Hematopoietic multipotent progenitor cell treated with erythropoietin and hydrocortisone succinate and interleukin-3 and kit ligand, for 8 days (in vitro differentiated cells): Measurements from ENCODE around the gene CENPI.
"Not testable (repeated sequence)": the region's sequence is repeated elsewhere in the genome, so short reads cannot be mapped to it uniquely, and the experiment has no call there.

Source experiments
- DNase-seq: peaks from one replicate; pipeline ENCODE4 v3.0.0-alpha.2; 2015

Gene CENPI, protein sequence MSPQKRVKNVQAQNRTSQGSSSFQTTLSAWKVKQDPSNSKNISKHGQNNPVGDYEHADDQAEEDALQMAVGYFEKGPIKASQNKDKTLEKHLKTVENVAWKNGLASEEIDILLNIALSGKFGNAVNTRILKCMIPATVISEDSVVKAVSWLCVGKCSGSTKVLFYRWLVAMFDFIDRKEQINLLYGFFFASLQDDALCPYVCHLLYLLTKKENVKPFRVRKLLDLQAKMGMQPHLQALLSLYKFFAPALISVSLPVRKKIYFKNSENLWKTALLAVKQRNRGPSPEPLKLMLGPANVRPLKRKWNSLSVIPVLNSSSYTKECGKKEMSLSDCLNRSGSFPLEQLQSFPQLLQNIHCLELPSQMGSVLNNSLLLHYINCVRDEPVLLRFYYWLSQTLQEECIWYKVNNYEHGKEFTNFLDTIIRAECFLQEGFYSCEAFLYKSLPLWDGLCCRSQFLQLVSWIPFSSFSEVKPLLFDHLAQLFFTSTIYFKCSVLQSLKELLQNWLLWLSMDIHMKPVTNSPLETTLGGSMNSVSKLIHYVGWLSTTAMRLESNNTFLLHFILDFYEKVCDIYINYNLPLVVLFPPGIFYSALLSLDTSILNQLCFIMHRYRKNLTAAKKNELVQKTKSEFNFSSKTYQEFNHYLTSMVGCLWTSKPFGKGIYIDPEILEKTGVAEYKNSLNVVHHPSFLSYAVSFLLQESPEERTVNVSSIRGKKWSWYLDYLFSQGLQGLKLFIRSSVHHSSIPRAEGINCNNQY

GRCh38 chrX:101097546-101098453 is at the start of gene CENPI:
CENPI (plus strand) TSS chrX:101098204; CDS start chrX:101101071, 2,867 bp downstream.
- DNase-seq, result peak; percentile 93

DNA sequence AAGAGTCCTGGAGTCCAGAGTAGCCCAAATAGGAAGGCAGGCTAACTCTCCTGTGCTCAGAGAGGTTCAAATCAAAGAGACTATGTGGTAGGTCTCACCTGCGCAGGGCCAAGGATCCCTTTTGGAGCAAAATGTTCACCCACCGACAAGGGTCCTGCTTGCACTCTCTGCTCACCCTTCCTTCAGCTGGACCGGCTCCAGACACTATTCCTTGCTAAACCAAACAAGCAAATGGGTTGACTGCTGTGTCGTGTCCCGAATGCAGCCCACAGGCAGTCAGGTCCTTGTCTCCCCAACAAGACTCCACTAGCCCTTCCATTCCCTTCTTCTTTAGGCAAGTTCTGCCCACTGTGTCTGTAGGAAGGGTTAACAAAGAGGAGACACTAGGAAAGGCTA is 46.9 kb upstream of the CENPI start:
- DNase-seq, result no peak

GRCh38 chrX:101051549-101052302 is 46.3 kb upstream of the CENPI start, which contains the start of gene TRMT2B:
TRMT2B (minus strand) TSS chrX:101052111; CDS start chrX:101042289, 9,822 bp downstream.
- DNase-seq, result peak; percentile 88

DNA sequence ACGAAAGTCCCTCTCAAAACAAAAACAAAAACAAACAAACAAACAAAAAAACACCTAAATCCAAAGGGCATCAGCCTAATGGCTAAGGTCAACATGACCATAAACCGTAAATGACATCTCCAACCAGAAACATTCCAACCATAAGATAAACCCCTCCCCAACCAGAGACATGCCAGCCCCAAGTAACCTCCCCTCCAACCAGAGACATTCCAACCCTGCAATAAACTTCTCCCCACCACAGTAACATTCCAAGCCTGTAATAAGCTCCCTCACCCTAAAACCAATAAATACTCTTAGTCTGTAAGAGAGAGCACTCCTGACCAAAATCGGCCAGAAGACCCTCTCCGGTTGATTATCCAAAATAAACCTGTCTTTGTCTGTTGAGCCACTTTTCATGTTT is 41.5 kb upstream of the CENPI start:
- not testable (repeated sequence) for DNase-seq

DNA sequence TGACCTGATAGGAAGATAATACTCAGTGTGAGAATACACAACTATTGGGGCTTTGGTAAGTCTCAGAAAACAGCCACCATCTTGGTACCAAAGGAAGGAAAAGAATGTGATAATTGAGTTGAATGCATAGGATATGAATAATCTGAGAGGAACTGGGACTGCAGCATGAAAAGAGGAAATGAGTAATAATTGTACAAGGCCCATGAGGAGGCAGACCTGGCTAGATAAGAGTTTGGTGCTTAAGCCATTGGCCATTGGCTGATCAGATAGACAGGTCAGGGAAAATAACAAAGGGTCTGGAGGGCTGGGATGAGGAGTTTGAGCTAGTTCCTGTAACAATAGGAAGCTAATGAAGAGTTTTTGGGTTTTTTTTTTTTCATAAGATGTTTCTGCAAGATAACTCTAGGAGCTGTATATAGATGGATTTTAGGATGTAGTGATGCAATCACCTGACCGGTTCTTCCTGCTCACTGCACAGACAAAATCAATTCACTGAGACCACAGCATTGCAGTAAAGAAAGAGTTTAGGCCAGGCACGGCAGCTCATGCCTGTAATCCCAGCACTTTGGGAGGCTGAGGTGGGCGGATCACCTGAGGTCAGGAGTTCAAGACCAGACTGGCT is 40.8 kb upstream of the CENPI start:
- DNase-seq, result peak; percentile 41

GRCh38 chrX:101062176-101062575 is 35.8 kb upstream of the CENPI start:
- DNase-seq, result no peak

GRCh38 chrX:101071582-101071981 is 26.4 kb upstream of the CENPI start:
- DNase-seq, result peak; percentile 57

- DNase-seq, result no peak
Observed at GRCh38 chrX:101078716-101079598, 19.0 kb upstream of the CENPI start, which contains the start of gene TMEM35A. TMEM35A (plus strand) TSS chrX:101078879; CDS start chrX:101079003, 124 bp downstream.

GRCh38 chrX:101079736-101080270 is 18.2 kb upstream of the CENPI start:
- DNase-seq, result no peak

- no peak for DNase-seq
Observed at GRCh38 chrX:101080326-101081124, 17.5 kb upstream of the CENPI start.

GRCh38 chrX:101081231-101081630 is 16.8 kb upstream of the CENPI start:
- no peak for DNase-seq

DNA sequence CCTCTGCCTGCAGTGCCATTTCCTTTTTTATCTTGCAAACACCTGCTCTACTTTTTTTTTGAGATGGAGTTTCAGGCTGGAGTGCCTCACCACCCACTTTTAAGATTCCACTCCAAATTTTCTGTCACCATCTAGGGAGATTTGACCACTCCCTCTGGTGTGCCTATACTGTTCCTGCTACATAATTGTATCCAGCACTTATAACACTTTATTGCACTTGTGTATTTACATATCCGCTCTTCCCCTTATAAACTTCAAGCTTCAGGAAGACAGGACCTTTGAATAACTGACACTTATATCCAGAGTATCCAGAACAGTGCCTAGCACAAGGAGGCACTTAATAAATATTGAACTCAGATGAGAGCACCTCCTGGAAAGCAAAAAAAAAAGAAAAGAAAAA is 6.2 kb upstream of the CENPI start:
- no peak for DNase-seq

DNA sequence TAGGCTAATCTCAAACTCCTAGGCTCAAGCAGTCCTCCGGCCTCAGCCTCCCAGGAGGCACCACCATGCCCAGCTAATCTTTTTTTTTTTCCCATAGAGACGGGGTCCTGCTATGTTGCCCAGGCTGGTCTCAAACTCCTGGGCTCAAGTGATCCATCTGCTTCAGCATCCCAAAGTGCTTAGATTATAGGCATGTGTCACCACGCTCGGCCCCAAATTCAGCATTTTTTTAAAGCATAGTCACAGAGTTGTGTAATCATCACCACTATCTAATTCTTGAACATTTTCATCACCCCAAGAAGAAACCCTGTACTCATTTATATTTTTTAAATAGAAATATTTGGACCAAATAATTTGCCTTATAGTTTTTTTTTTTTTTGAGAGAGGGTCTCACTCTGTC is 10.3 kb downstream of the CENPI start:
- no peak for DNase-seq

DNA sequence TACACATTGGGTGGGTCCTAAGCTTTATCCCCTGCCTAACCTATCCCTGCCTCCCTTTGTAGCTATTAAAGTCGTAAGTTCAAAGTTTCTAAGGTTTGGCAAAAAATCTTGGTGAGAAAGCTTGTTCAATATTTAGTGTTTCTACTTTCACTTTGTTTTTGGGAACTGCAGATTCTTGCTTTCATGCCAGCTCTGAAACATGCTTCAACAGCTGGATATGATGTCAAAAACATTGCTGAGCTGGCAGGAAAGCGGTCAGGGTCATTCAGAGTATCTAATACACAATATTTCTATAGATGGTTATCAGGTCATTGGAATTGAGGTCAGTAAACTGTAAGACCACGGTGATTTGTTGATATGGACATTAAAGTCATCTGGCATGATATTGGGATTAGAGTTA is 19.7 kb downstream of the CENPI start:
- no peak for DNase-seq

GRCh38 chrX:101136235-101136634 is 38.2 kb downstream of the CENPI start:
- DNase-seq, result no peak
